Measurements from ENCODE around the gene HS2ST1.

DNA sequence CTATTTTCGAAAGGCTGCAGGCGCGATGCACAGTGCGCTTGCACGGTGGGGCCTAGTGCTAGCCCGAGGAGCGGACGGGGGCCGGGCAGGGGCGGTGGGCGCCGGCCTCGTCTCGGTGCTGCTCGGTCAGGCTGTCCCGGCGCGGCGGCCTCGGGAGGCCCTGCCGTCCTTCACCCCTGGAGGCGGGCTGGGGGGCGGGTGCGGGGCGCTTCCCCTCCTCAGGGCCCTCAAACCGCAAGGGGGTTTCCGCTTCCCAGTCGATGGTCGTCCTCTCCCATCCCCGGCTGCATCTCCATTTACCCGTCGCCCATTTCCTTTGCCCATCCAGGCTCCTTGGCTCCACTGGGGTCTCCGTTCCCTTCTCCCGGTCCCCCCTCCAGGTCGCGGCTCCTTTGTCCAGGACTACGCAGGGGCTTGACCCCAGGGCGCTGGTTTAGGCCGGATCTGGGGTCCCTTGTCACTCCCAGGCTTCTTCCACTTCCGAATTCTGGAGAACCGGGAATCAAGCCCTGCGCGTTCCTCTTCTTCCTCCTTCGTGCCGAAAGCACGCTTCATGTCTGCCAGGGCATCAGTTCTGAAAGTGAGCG, 217.9 kb downstream of the HS2ST1 start:
- TF ChIP-seq ARNT (IDR thresholded peaks at IDR 0.05) (no peak), TARDBP (IDR thresholded peaks at IDR 0.05) (no peak), SP1 (IDR thresholded peaks at IDR 0.05) (no peak), NFRKB (IDR thresholded peaks at IDR 0.05) (no peak), HDGF (IDR thresholded peaks at IDR 0.05; ENCODE audit: borderline replicate concordance) (no peak), SUZ12 (IDR thresholded peaks at IDR 0.05) (no peak), BHLHE40 (IDR thresholded peaks at IDR 0.05; ENCODE audit: borderline replicate concordance) (no peak), FOXK2 (IDR thresholded peaks at IDR 0.05) (no peak)
